GM12892 (cell line): Measurements from ENCODE around the gene CYB5R3.
A peak's percentile ranks its signal among the peaks of the same experiment; 100 is the strongest.

Experiments
- DNase-seq: peaks from one replicate; pipeline ENCODE4 v3.0.0; 2011; ENCODE audit not compliant: insufficient read length
- FAIRE-seq: peaks from 2 replicates; lab custom pipeline; 2011; peaks lifted over from hg19 to GRCh38; lab: Jason Lieb, UNC
- POLR2A ChIP-seq: IDR thresholded peaks from 2 replicates; pipeline ENCODE4 v1.6.1; 2011; ENCODE audit warnings: low read depth, low read length, control low read depth
- POLR2AphosphoS5 ChIP-seq: IDR thresholded peaks from 2 replicates; pipeline ENCODE4 v1.6.1; 2011; ENCODE audit warnings: low read depth, low read length, control low read depth
- TAF1 ChIP-seq: IDR thresholded peaks from 2 replicates; pipeline ENCODE4 v1.6.1; 2011; ENCODE audit warnings: low read depth, mild to moderate bottlenecking, control low read depth, low read length, borderline replicate concordance

Gene CYB5R3

DNA sequence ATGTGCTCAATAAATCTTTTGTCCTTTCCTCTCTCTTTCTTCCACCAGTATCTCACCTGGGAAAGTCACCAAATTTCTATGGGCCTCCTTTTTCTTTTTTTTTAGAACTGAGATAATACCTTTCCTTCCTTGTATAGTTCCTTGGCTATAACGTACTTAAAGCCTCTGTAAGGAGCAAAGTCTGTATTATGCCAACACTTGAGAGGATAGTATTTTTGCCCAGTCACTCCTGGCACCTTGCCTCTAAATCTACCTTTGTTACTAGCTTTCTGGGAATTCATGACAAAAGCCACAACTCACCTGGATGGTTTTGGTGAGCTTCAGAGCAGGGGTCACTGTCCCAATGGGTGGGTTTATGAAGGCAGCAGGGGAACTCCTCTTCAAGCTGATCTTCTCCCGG, 46.7 kb downstream of the CYB5R3 start:
- FAIRE-seq (no peak), DNase-seq (no peak)
- no peak for TF ChIP-seq POLR2A
- TF ChIP-seq TAF1 = no peak
- no peak for TF ChIP-seq POLR2AphosphoS5

DNA sequence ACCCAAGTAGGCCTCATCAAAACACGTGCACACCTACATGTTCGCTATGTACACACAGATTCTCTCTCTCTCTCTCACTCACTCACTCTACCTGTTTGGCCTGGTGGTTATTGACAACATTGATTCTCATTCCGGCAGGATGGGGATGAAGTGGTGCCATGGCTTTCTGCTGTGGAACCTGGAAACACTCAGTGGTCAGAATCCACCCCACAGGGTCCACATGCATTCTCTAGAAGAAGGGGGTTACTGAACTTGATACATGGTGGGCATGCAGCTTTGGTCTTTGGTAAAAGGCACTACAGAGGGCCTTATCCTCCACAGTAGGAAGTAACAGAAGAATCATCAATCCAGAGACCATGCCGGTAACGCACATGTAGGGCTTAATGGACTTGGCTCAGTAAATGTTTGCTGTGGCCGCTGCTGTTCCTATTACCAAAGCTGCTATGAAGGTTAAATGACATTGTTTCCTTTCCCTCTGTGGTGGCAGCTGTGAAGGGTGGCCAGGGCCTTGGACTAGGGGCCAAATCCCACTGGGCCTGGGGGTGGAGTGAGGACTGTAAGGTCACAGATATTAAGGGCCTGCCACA, 47.2 kb downstream of the CYB5R3 start:
- TF ChIP-seq POLR2A = no peak
- TF ChIP-seq POLR2AphosphoS5 = no peak
- TF ChIP-seq TAF1 = no peak
- FAIRE-seq (no peak), DNase-seq (no peak)

DNA sequence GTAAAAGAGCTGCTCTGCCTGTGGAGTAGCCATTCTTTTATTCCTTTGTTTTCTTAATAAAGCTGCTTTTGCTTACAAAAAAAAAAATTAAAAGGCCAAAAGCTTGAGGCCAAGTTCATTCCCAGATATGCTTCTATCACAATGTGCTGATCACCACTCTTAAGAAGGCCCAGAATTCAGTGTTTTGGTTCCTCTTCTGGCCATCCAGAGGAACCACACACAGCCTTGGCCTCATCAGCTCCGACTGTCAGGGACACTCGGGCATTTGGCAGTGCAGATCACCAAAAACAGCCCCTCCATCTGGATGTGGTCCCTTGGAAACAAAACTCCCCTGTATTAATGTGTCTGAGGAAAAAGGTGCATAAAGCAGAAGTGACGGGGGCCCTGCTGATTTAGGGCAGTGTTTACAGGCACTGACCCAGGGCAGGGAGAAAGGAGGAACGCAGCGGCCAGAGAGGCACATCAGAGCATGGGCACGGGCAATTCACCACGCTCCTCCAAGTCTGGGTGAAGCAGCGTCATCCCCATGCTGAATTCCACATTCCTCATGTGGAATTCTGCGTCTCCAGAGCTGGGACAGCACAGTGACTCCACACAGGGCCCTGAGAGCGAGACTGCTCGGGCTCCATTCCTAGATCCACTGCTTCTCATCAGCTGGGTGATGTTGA, 52.2 kb downstream of the CYB5R3 start:
- DNase-seq = no peak
- FAIRE-seq = no peak
- TF ChIP-seq TAF1 (no peak), POLR2A (no peak), POLR2AphosphoS5 (no peak)

DNA sequence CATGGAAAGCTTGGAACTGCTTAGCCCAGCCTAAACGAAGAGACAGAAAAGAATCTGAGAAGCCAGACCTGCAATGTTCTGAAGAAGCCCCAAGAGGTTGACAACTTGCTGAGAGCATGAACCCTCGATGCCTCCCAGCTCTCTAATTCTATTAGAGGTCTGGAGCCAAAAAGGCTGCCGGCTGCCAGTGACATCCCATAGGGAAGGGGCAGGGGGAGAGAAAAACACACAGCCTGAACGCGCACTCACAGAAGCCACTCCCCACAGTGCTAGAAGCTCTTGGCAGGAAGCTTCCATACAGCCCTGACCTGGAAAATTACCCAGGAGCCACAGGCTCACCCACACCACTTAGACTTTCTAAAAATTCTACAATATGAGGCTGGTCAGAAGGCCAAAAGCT, 52.9 kb downstream of the CYB5R3 start:
- DNase-seq = no peak
- TF ChIP-seq POLR2AphosphoS5 (no peak), TAF1 (no peak), POLR2A (no peak)
- FAIRE-seq = no peak

DNA sequence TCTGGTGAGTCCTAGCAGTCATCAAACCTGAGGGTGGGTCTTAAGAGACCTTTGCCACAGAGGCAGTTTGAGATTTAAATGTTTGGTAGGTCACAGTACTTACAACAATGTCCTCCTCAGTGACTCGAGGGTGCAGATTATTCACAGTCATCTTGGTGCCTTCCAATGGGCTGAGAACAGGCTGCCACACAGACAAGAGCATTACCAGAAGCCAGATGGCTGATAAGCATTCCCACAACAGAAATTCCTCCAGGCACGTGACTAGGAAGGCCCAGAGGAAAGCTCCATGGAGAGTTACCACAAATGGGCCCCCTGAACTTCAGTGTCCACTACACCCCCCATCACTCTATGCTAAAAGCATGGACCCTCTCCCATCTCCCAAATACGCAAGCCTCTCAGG, 53.8 kb downstream of the CYB5R3 start:
- FAIRE-seq (no peak), DNase-seq (no peak)
- TF ChIP-seq POLR2AphosphoS5 = 0 out of 2 replicates have a peak, but pooled peaks have one; percentile 7
- TF ChIP-seq TAF1 = no peak
- TF ChIP-seq POLR2A = no peak

- TF ChIP-seq TAF1 (no peak), POLR2A (no peak), POLR2AphosphoS5 (no peak)
- FAIRE-seq (no peak), DNase-seq (no peak)
Measured at GRCh38 chr22:42591987-42592386, 57.2 kb downstream of the CYB5R3 start.

- FAIRE-seq (no peak), DNase-seq (no peak)
- TF ChIP-seq POLR2AphosphoS5 (no peak), TAF1 (no peak), POLR2A (no peak)
Measured at GRCh38 chr22:42587588-42588175, 61.5 kb downstream of the CYB5R3 start.

DNA sequence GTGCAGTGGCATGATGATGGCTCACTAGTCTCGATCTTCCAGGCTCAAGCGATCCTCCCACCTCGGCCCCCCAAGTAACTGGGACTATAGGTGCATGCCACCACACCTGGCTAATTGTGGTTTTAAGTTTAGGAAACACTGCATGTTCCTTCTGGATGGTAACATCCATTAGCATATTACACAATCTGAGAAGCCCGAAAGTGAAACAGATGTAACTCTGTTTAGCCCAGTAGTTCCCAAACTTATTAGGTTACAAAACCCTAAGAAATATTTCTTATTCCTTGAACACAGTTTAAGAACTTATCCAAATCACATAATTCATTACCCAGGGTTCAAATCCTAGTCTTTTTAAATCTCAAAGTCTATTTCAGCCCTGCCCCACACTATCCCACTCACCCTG, 62.8 kb downstream of the CYB5R3 start:
- no peak for DNase-seq

GRCh38 chr22:42585096-42585495, 64.1 kb downstream of the CYB5R3 start:
- DNase-seq = no peak
- FAIRE-seq = no peak
- TF ChIP-seq POLR2A (no peak), TAF1 (no peak), POLR2AphosphoS5 (no peak)

More for the DNA sequence above, 62.8 kb downstream of the CYB5R3 start:
- FAIRE-seq = no peak
- TF ChIP-seq TAF1 = no peak
- no peak for TF ChIP-seq POLR2AphosphoS5
- no peak for TF ChIP-seq POLR2A

DNA sequence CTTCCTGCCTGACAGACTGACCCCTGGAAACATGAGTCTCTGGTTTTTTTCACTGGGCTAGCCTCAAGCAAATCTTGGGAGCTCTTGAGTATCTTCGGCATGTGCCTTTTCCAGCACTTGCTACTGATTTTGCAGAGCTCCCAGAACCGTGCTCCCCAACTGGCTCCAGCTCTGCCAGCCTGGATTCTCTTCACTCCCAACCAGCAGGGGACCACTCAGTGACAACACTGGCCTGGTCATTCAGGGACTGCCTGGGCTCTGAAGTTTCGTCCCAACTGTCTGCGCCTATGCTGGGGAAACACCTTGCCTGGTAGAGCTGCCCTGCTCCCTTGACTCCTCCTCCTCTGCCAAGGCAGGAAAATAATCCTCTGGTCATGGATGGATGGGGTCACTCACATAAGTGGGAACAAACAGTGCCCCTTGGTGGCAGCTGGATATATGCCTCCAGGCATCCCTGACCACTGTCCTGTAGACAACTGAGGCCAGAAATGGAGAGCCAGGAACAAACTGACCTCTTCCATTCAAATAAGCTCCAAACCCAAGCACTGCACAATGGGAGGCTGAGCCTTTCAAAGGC, 64.7 kb downstream of the CYB5R3 start:
- no peak for TF ChIP-seq TAF1
- TF ChIP-seq POLR2A = no peak
- TF ChIP-seq POLR2AphosphoS5 = no peak
- no peak for DNase-seq
- no peak for FAIRE-seq

DNA sequence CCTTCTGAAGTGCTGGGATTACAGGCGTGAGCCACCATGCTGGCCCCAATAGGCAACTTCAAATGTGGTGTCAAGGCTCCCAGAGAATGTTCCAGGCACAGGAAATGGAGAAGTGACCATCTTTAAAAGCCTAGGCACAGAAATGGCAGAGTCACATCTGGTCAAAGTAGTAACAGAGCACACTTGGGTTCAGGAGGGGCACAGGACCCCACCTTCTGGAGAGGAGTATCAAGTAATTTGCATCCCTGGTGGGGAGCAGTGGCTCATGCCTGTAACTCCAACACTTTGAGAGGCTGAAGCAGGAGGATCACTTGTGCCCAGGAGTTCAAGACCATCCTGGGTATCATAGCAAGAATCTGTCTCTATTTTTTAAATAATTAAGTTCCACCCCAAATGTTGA, 66.2 kb downstream of the CYB5R3 start:
- peak; percentile 60; the same call in 1 of the 2 replicates for TF ChIP-seq POLR2AphosphoS5
- TF ChIP-seq TAF1 = no peak
- 0 out of 2 replicates have a peak, but pooled peaks have one; percentile 34 for TF ChIP-seq POLR2A
- DNase-seq = no peak
- no peak for FAIRE-seq
